ENCODE measurements around the gene IPO13.
A peak's percentile ranks its signal among the peaks of the same experiment; 100 is the strongest.

IPO13 gene

GRCh38 chr1:43978551-43979260 lies 32.0 kb downstream of the IPO13 start, which contains the start of gene B4GALT2:
B4GALT2 (plus strand) TSS chr1:43979210; CDS start chr1:43981161, 1,951 bp downstream.
- H3K9me3 ChIP-seq (ENCODE audit: insufficient read depth, low read length), result no peaks in the 10 kb centered on the region
- H3K9me2 ChIP-seq (replicated peaks; ENCODE audit: insufficient read depth, low read length), result no peaks in the 10 kb centered on the region
- H2AFZ ChIP-seq (ENCODE audit: low read depth, low read length, severe bottlenecking), result no peak within 1 kb of the TSS
- peaks cover 35% of the 10 kb centered on the region for H3K79me2 ChIP-seq (ENCODE audit: insufficient read depth, low read length)
- peak within 1 kb of the TSS; percentile 74 for H3K27ac ChIP-seq (ENCODE audit: low read depth, low read length)
- TF ChIP-seq CTCF (IDR thresholded peaks at IDR 0.05; ENCODE audit: insufficient read depth, low read length, poor library complexity, severe bottlenecking), result no peak
- TF ChIP-seq EZH2phosphoT487 (conservative IDR thresholded peaks at IDR 0.05; ENCODE audit: low read length), result no peak
- no peaks in the 10 kb centered on the region for H3K36me3 ChIP-seq (ENCODE audit: low read length)
- no peaks in the 10 kb centered on the region for H4K20me1 ChIP-seq (ENCODE audit: low read depth, low read length)
- peak within 1 kb of the TSS; percentile 80 for H3K4me3 ChIP-seq (ENCODE audit: insufficient read depth, low read length, poor library complexity, severe bottlenecking)
- peak within 1 kb of the TSS; percentile 72 for H3K4me2 ChIP-seq (ENCODE audit: low read depth, low read length, poor library complexity, severe bottlenecking)
- H3K27me3 ChIP-seq (ENCODE audit: low read length), result no peaks in the 10 kb centered on the region
- peaks cover 34% of the 10 kb centered on the region for H3F3A ChIP-seq (ENCODE audit: insufficient read depth)
- H3K9ac ChIP-seq (ENCODE audit: low read length), result peak within 1 kb of the TSS; percentile 99

GRCh38 chr1:43979261-43979527 lies 32.4 kb downstream of the IPO13 start:
- Histone ChIP-seq H2AFZ (ENCODE audit: low read depth, low read length, severe bottlenecking) (no peak overlapping the region), H3K9me2 (replicated peaks; ENCODE audit: insufficient read depth, low read length) (no peaks in the 10 kb centered on the region), H3K4me2 (ENCODE audit: low read depth, low read length, poor library complexity, severe bottlenecking) (peak overlapping the region; percentile 66), H3K36me3 (ENCODE audit: low read length) (no peaks in the 10 kb centered on the region), H3F3A (ENCODE audit: insufficient read depth) (peaks cover 30% of the 10 kb centered on the region), H4K20me1 (ENCODE audit: low read depth, low read length) (no peaks in the 10 kb centered on the region), H3K27me3 (ENCODE audit: low read length) (no peaks in the 10 kb centered on the region), H3K27ac (ENCODE audit: low read depth, low read length) (peak overlapping the region; percentile 39), H3K9me3 (ENCODE audit: insufficient read depth, low read length) (no peaks in the 10 kb centered on the region), H3K4me3 (ENCODE audit: insufficient read depth, low read length, poor library complexity, severe bottlenecking) (peak overlapping the region; percentile 53), H3K9ac (ENCODE audit: low read length) (peak overlapping the region; percentile 72), H3K79me2 (ENCODE audit: insufficient read depth, low read length) (peaks cover 35% of the 10 kb centered on the region)
- TF ChIP-seq CTCF (IDR thresholded peaks at IDR 0.05; ENCODE audit: insufficient read depth, low read length, poor library complexity, severe bottlenecking) (no peak), EZH2phosphoT487 (conservative IDR thresholded peaks at IDR 0.05; ENCODE audit: low read length) (no peak)

GRCh38 chr1:43979528-43980254 lies 32.9 kb downstream of the IPO13 start:
- Histone ChIP-seq H3K4me3 (ENCODE audit: insufficient read depth, low read length, poor library complexity, severe bottlenecking) (peak overlapping the region; percentile 53), H3K9me2 (replicated peaks; ENCODE audit: insufficient read depth, low read length) (no peaks in the 10 kb centered on the region), H3K36me3 (ENCODE audit: low read length) (no peaks in the 10 kb centered on the region), H3K4me2 (ENCODE audit: low read depth, low read length, poor library complexity, severe bottlenecking) (peak overlapping the region; percentile 66), H3F3A (ENCODE audit: insufficient read depth) (peaks cover 28% of the 10 kb centered on the region), H3K27ac (ENCODE audit: low read depth, low read length) (peak overlapping the region; percentile 39), H3K9ac (ENCODE audit: low read length) (peak overlapping the region; percentile 72), H3K79me2 (ENCODE audit: insufficient read depth, low read length) (peaks cover 35% of the 10 kb centered on the region), H2AFZ (ENCODE audit: low read depth, low read length, severe bottlenecking) (no peak overlapping the region), H4K20me1 (ENCODE audit: low read depth, low read length) (no peaks in the 10 kb centered on the region), H3K9me3 (ENCODE audit: insufficient read depth, low read length) (no peaks in the 10 kb centered on the region), H3K27me3 (ENCODE audit: low read length) (no peaks in the 10 kb centered on the region)
- TF ChIP-seq EZH2phosphoT487 (conservative IDR thresholded peaks at IDR 0.05; ENCODE audit: low read length) (no peak), CTCF (IDR thresholded peaks at IDR 0.05; ENCODE audit: insufficient read depth, low read length, poor library complexity, severe bottlenecking) (no peak)

All from SU-DHL-6 (cell line).